ENCODE data around the gene PLXDC2. TPM values are rescaled to one million over a fixed set of nuclear protein-coding genes. Genes with fewer than 3 reads are reported as not detected.

PLXDC2 gene
- polyA plus RNA-seq, 4 donors = 29.1 to 165 (median 39.9) TPM

- no peak for DNase-seq (ENCODE audit: low read depth in 4 of 4, low spot score in 3 of 4)
Observed at GRCh38 chr10:20237586-20237985, 421.4 kb downstream of the PLXDC2 start.

- no peak for DNase-seq (ENCODE audit: low read depth in 4 of 4, low spot score in 3 of 4)
Observed at GRCh38 chr10:20240643-20241042, 424.4 kb downstream of the PLXDC2 start.

GRCh38 chr10:20247454-20247853 is 431.2 kb downstream of the PLXDC2 start:
- no peak for DNase-seq (ENCODE audit: low read depth in 4 of 4, low spot score in 3 of 4)

- DNase-seq (ENCODE audit: low read depth in 4 of 4, low spot score in 3 of 4) = no peak
Observed at GRCh38 chr10:20247891-20248708, 431.9 kb downstream of the PLXDC2 start.

- no peak for DNase-seq (ENCODE audit: low read depth in 4 of 4, low spot score in 3 of 4)
Observed at GRCh38 chr10:20254078-20254477, 437.8 kb downstream of the PLXDC2 start.

GRCh38 chr10:20254497-20254896 is 438.3 kb downstream of the PLXDC2 start:
- no peak for DNase-seq (ENCODE audit: low read depth in 4 of 4, low spot score in 3 of 4)

- no peak for DNase-seq (ENCODE audit: low read depth in 4 of 4, low spot score in 3 of 4)
Observed at GRCh38 chr10:20256969-20257368, 440.7 kb downstream of the PLXDC2 start.

GRCh38 chr10:20257422-20257821 is 441.2 kb downstream of the PLXDC2 start:
- DNase-seq (ENCODE audit: low read depth in 4 of 4, low spot score in 3 of 4) = no peak

GRCh38 chr10:20265146-20265545 is 448.9 kb downstream of the PLXDC2 start:
- DNase-seq (ENCODE audit: low read depth in 4 of 4, low spot score in 3 of 4) = no peak

GRCh38 chr10:20267734-20268133 is 451.5 kb downstream of the PLXDC2 start:
- no peak for DNase-seq (ENCODE audit: low read depth in 4 of 4, low spot score in 3 of 4)

- no peak for DNase-seq (ENCODE audit: low read depth in 4 of 4, low spot score in 3 of 4)
Observed at GRCh38 chr10:20271490-20271889, 455.3 kb downstream of the PLXDC2 start.

GRCh38 chr10:20272608-20273007 is 456.4 kb downstream of the PLXDC2 start:
- no peak for DNase-seq (ENCODE audit: low read depth in 4 of 4, low spot score in 3 of 4)

- DNase-seq (ENCODE audit: low read depth in 4 of 4, low spot score in 3 of 4) = no peak
Observed at GRCh38 chr10:20274571-20274970, 458.3 kb downstream of the PLXDC2 start.

- DNase-seq (ENCODE audit: low read depth in 4 of 4, low spot score in 3 of 4) = no peak
Observed at GRCh38 chr10:20276127-20276979, 460.1 kb downstream of the PLXDC2 start.

- DNase-seq (ENCODE audit: low read depth in 4 of 4, low spot score in 3 of 4) = no peak
Observed at GRCh38 chr10:20277820-20278219, 461.6 kb downstream of the PLXDC2 start.

GRCh38 chr10:20281579-20281978 is 465.3 kb downstream of the PLXDC2 start:
- DNase-seq (ENCODE audit: low read depth in 4 of 4, low spot score in 3 of 4) = no peak

GRCh38 chr10:20287586-20287985 is 471.4 kb downstream of the PLXDC2 start:
- no peak for DNase-seq (ENCODE audit: low read depth in 4 of 4, low spot score in 3 of 4)

GRCh38 chr10:20288060-20288459 is 471.8 kb downstream of the PLXDC2 start:
- no peak for DNase-seq (ENCODE audit: low read depth in 4 of 4, low spot score in 3 of 4)

GRCh38 chr10:20289070-20289828 is 473.0 kb downstream of the PLXDC2 start:
- DNase-seq (ENCODE audit: low read depth in 4 of 4, low spot score in 3 of 4) = no peak

GRCh38 chr10:20298417-20298816 is 482.2 kb downstream of the PLXDC2 start:
- DNase-seq (ENCODE audit: low read depth in 4 of 4, low spot score in 3 of 4) = no peak
